HG03521 (cell line): Measurements from ENCODE around the gene BSG.

Experiments used
- ATAC-seq: cut with Tn5 transposase; IDR thresholded peaks from one replicate; pipeline ENCODE4 v1.9.1; 2021; ENCODE audit warnings: mild to moderate bottlenecking, moderate library complexity; ENCODE audit not compliant: unreplicated experiment

The BSG gene

GRCh38 chr19:572140-572742, at the start of gene BSG:
Gene BSG, plus strand, starts transcription at chr19:572596. Its CDS starts 39 bp downstream, at chr19:572635.
- ATAC-seq: peak; percentile 77

- no peak for ATAC-seq
These were observed 49.7 kb upstream of the BSG start for GRCh38 chr19:522726-523125.

GRCh38 chr19:524062-524674, 48.2 kb upstream of the BSG start:
- ATAC-seq: no peak

- ATAC-seq: no peak
These were observed 47.4 kb upstream of the BSG start for GRCh38 chr19:525029-525428.

GRCh38 chr19:525857-526419, 46.5 kb upstream of the BSG start:
- ATAC-seq: no peak

DNA sequence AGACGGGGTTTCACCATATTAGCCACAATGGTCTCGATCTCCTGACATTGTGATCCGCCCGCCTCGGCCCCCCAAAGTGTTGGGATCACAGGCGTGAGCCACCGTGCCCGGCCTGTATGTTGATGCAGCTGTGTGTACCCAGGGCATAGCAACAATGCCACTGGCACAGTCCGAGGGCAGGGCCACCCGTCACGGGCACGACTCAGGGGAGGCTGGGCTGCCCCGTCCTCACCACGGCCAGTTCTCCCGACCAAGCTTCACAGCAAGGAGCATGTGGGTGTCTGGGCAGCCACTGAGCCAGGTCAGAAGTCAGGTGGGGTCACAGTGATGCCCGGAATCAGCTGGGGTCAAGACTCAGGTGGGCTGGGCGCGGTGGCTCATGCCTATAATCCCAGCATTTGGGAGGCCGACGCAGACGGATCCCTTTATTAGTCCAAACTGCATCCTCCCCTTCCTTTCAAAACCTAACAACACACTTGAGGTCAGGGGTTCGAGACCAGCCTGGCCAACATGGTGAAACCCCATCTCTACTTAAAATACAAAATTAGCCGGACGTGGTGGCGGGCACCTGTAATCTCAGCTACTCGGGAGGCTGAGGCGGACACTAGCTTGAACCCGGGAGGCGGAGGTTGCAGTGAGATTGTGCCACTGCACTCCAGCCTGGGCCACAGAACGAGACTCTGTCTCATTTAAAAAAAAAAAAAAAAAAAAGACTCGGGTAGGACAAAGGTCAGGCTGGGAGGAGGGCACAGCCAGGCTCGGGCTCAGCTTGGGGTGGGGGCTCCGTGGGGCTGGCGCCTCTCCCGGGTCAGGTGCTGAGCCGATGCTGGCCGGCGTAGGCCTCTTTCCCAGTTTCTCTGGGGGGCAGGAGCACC, 42.0 kb upstream of the BSG start:
- no peak for ATAC-seq

DNA sequence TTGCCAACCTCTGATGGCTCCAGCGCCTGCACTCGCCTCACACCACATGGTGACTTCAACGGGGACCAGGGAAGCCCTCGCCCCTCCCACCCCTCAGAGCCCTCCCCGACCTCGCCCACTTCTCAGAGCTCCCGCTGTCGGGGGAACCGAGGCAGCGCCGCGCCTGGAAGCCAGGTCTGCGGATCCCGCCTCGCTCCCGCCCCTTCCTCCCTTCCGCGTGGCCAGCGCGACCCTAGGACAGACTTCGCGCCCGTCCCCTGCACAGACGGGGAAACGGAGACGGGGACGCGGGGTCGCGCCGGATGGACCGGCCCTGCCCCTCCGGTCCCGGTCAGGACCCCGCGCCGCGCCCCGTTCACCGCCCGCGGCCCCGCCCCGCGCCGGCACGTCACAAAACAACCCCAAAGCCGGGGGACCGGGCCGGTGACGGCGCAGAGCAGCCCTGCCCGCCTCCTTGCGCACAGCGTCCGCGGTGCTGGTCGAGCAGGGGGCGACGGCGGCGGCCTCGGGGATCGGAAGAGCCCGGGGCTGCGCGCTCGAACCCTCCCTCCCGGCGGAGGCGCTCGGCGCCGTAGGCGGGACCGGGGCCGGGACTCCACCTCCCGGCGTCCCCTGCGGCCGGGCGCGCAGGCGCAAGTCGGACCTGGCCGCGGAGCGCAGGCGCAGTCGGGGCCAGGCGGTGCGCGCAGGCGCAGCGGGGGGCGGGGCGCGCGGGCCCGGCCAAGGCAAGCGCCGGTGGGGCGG, 41.2 kb upstream of the BSG start:
- ATAC-seq: peak; percentile 72

DNA sequence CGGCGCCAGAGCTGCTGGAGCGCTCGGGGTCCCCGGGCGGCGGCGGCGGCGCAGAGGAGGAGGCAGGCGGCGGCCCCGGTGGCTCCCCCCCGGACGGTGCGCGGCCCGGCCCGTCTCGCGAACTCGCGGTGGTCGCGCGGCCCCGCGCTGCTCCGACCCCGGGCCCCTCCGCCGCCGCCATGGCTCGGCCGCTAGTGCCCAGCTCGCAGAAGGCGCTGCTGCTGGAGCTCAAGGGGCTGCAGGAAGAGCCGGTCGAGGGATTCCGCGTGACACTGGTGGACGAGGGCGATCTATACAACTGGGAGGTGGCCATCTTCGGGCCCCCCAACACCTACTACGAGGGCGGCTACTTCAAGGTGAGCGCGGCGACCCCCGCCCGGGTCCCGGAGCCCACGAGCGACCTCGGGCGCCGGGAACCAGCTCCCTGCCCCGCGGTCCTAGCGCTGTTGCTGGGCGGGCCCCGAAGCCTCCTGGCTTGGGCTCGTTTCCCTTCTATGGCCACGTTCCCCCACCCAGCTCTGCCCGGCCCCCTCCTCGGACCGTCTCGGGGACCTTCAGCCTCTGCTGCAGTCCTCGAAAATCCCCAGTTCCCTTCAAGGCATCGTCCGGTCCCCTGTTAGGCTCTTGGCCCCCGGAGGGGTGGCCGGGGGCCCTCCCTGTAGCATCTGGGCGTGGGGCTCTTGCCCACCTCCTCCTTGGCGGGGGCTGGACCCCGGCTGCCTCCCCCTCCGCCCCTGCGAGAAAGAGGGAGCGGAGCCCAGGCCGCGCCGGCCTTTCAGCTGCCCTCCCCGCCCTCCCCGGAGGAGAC, 40.4 kb upstream of the BSG start, which contains the start of gene CDC34:
TSS of gene CDC34 (plus strand) at position 8 of the 808 bp plus-strand sequence. CDS start at position 180, 172 bp downstream.
- peak; percentile 8 for ATAC-seq

- no peak for ATAC-seq
These were observed 39.6 kb upstream of the BSG start for GRCh38 chr19:532561-533363.

DNA sequence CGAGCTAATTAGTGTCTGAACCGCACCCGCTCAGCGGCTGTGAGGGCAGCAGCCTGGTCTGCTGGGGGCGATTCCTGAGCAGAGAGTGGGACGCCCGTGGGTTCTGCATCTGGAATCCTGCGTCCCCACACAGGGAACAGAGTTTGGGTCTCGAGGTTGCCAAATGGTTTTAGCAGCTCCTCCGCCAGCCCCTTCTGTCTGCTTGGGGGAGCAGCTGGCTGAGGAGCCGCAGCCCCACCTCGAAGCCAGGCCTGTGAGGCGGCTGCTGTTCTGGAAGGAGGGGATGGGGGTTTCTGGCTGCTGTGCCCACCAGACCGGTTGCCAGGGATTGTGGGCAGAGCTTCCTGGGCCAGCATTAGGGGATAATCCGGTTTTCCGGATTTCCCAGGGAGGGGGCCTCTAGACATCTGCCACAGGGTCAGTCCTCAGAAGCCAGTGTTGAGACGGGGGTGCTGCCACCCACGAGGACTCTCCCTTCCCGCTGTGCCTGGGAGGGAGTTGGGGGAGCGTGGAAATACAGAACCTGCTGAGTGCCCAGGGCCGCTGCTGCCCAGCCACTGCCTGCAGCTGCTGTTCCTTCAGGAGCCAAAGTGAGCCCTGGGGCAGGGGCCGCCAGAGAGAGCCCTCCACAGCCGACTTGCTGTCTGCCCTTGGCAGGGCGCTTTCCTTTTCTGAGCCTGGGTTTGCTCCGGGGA, 38.9 kb upstream of the BSG start:
- ATAC-seq: no peak

GRCh38 chr19:534088-534487, 38.3 kb upstream of the BSG start:
- ATAC-seq: no peak

DNA sequence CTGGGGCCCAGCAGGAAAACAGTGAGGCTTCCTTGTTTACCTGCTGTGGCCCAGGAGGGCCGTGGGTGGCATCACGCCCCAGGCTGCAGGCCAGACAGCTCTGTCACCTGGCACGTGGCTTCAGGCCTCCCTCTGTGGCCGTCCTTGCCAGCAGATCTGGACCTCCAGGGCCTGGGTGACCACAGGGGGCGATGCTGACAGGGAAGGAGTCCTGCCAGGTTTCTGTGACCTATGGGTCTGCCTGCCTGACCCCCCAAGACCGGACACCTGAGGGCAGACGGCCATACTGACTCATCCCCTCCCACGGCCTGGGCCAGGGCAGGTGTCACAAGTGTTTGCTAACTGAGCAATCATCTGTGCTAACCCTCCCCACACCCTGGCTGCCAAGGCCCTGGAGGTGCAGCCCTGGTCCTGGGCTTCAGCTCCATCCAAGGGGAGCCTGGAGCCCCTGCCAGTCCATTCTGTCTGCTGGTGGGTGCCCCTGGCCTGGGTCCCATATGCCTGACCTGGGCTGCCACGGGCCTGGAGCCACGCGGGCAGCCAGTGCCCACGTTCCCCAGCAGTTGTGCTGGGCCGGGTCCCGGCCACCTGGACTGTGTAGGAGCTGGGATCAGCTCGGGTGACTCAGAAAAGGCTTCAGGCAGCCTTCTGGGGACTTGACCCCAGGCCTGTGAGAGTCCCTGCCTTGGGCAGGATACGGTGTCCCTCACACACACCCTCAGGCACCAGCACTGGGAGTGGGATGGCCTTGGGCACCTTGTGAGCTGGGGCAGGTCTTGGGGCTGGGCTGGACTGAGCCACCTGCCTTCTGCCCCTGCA, 37.2 kb upstream of the BSG start:
- no peak for ATAC-seq

DNA sequence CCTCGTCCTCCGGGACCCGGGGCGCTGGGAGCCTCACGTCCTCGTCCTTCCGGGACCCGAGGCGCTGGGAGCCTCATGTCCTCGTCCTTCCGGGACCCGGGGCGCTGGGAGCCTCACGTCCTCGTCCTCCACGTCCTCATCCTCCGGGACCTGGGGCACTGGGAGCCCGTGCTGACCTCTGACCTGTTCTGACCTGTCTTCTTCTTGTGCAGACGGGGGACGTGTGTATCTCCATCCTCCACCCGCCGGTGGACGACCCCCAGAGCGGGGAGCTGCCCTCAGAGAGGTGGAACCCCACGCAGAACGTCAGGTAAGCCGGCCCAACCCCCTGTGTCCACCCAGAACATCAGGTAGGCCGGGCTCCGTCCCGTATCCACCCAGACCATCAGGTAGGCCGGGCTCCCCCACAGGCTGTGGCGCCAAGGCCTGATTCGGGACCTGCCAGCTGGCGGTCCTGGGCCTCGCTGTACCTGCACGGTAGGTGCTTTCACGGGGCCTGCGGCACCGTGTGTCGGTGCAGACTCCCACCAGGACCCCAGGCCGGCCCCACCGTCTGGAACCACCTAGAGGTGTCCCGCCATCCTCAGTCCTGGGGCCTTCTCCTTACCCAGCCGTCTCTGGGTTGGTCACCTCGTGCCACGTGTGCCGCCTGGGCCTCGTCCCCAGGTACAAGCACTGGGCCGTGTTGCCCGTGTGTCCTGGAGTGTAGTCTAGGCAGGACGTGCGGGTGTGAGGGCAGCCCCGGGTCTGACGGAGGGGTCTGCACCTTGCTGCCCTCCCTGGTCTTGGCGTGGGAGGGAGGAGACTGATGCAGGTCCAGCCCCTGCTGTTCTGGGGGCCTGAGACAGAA, 36.1 kb upstream of the BSG start:
- ATAC-seq: no peak

- no peak for ATAC-seq
These were observed 35.5 kb upstream of the BSG start for GRCh38 chr19:536881-537404.

DNA sequence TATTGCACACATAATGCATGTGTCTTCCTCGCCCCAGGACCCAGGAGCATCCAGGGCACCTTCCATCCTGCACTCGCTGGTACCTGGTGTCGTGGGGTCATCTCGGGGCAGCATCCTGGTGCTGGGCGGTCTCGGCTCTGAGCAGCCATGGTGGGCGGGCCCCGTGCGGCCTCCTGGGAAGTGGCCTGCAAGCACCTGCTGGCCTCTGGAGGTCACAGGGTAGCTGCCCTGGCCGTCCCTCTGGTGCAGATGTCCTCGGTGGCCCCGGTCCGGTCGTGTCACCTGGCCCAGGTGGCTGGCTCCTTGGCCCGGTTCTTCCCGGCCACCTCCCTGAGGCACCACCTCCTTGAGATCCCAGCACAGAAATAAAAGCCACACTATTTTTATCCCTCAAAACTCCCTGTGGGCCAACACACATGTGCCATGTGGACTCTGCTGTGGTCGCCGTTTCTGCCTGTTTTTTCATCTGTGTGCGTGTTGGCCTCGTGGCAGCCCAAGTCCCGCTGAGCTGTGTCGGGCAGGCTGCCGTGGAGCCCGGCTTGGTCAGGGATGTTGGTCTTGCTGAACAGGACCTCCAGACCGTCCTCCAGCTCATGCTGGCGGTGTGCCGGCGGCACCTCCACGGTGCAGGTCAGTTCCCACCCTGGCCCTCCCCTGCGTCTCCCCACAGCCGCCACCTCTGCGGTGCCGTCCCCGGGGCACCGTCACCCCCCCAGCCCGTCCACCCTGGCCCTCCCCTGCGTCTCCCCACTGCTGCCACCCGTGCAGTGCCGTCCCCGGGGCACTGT, 33.6 kb upstream of the BSG start:
- ATAC-seq: no peak
